Spinal cord (tissue), 10 donors: Measurements from ENCODE around the gene L2HGDH. TPM values are rescaled to one million over a fixed set of nuclear protein-coding genes. Genes with fewer than 3 reads are reported as not detected.
"Not testable (repeated sequence)": the region's sequence is repeated elsewhere in the genome, so short reads cannot be mapped to it uniquely, and the experiment has no call there.

Source experiments
- DNase-seq, 6 donors: peaks; one replicate each; pipeline versions ENCODE4 v3.0.0 to v3.0.0-alpha.2; 2013 to 2015; ENCODE audit warnings: low spot score in 6 of 6, low read depth in 4 of 6
- H3K27ac ChIP-seq: one replicate; pipeline ENCODE4 v1.5.1; 2013; ENCODE audit warnings: low read depth, low read length, control low read depth
- H3K27me3 ChIP-seq: one replicate; pipeline ENCODE4 v1.6.1; 2013; ENCODE audit warnings: low read length; ENCODE audit not compliant: control insufficient read depth, insufficient read depth
- H3K36me3 ChIP-seq: one replicate; pipeline ENCODE4 v1.6.1; 2013; ENCODE audit warnings: low read length; ENCODE audit not compliant: control insufficient read depth, insufficient read depth
- H3K4me1 ChIP-seq: one replicate; pipeline ENCODE4 v1.6.1; 2013; ENCODE audit warnings: low read length; ENCODE audit not compliant: control insufficient read depth, insufficient read depth
- H3K4me3 ChIP-seq: one replicate; pipeline ENCODE4 v1.5.1; 2013; ENCODE audit warnings: low read depth, low read length, control low read depth
- H3K9me3 ChIP-seq: one replicate; pipeline ENCODE4 v1.6.1; 2013; ENCODE audit warnings: low read length; ENCODE audit not compliant: control insufficient read depth, insufficient read depth
- WGBS: methylation state at CpG from one replicate; pipeline ENCODE4 v1.1.5; 2013; ENCODE audit warnings: missing lambda C conversion rate; ENCODE audit not compliant: insufficient coverage; 5-methylcytosine and 5-hydroxymethylcytosine counted together
- long read RNA-seq, 4 donors: transcript quantifications; one replicate each; lab custom pipeline, GENCODE V29; 2026
- polyA plus RNA-seq, 2 donors: library from polyadenylated mRNA; unstranded; fragments of 120-200 nt; gene quantifications; one replicate each; pipeline ENCODE4 v1.2.1, GENCODE V29; 2013; ENCODE audit not compliant: insufficient read length in 2 of 2
- total RNA-seq, 2 donors: library from RNA; depleted of rRNA in 1 of 2; stranded (reverse); fragments of 120-200 nt in 1 of 2; fragments of >200 nt in 1 of 2; gene quantifications; one replicate each; pipeline versions ENCODE4 v1.2.3 to v1.2.4, GENCODE V29; 2013 to 2014
- donor health status: healthy.

Gene L2HGDH
- 10 to 100 TPM in 1 of 2 donors, 1 to 10 TPM in 1; 7.9 to 11.8 TPM for total RNA-seq
- polyA plus RNA-seq: 1 to 10 TPM; 7.9 to 8.2 TPM
- long read RNA-seq, donor 1, partial matches to known transcripts: 37 of 38 reads
- long read RNA-seq, donor 1, other reads (novel, unspliced or antisense): 0 of 38 reads
- long read RNA-seq, donor 2: 0 reads
- long read RNA-seq, donor 3: 0 reads
- long read RNA-seq, donor 4, partial matches to known transcripts: 0 of 1 reads
- long read RNA-seq, donor 4, other reads (novel, unspliced or antisense): 0 of 1 reads

DNA sequence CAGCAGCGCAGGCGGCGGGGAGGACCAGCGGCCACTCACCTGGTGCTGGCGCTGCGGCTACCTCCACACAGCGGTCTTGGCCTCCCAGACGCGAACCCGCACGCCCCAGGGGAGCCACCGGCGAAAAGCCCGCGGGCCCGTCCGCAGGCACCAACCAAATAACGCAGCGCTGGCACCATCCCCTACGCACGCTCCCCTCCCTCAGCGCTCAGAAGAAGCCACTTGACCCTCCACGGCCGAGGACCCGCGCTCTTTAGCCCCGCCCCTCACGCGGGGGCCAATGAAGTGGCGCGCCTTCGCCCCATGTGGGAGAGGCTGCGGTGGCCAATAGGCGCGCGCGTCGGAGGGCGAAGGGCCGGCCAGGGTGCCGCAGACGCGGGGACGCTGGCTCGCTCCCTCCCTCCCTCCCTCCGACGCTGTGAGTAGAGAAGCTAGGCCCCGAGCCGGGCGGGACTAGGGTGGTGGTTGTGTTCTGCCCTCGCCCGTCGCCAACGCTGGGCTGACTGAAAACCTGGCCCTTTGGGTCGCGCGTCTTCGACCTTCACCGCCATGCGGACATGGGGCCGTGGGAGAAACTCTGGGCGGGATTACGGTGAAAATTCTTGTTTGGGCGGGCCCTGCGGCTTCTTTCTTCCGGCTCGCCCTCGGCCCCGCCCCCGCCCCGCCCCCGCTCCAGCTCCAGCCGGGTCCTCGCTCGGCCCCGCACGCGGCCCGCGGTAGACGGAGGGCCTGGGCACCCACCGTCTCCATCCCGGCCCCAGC lies at the start of gene L2HGDH, which contains the start of gene DMAC2L:
Gene L2HGDH (minus strand): TSS at position 258 of the 762 bp plus-strand sequence. CDS start 79 bp downstream, at position 179.
Gene DMAC2L (plus strand): TSS at position 353 of the 762 bp plus-strand sequence. CDS start 9,164 bp downstream, outside the sequence.
- peak within 1 kb of the TSS; percentile 92 for H3K4me3 ChIP-seq
- under 1% methylated on average over 77 of the region's 83 CpGs for WGBS
- peaks cover 8% of the 10 kb centered on the region for H3K36me3 ChIP-seq
- no peaks in the 10 kb centered on the region for H3K27me3 ChIP-seq
- peak within 1 kb of the TSS; percentile 97 for H3K27ac ChIP-seq
- no peaks in the 10 kb centered on the region for H3K9me3 ChIP-seq
- peak; percentile 88 to 98 (median 94) for DNase-seq
- peaks cover 10% of the 10 kb centered on the region for H3K4me1 ChIP-seq

DNA sequence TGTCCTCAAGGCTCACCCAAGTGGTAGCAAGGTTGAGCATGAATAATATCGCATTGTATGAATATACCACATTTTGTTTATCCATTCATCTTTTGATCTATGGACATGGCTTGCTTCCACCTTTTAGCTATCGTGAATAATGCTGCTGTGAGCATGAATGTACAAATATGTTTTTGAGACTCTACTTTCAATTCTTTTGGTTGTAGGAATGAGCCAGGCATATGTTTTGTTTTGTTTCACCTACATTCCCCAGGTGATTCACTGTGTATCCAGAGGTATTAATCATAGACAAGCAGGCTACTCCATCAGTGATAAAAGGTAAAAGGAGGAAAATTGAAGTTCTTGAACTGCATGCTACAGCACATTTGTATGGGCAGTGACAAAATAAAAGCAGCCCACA lies 48.8 kb upstream of the L2HGDH start:
- no peak overlapping the region for H3K4me3 ChIP-seq
- no peak overlapping the region for H3K27ac ChIP-seq
- no peaks in the 10 kb centered on the region for H3K4me1 ChIP-seq
- WGBS: no CpG with 5 or more reads among the region's 2 CpGs
- no peak for DNase-seq
- H3K36me3 ChIP-seq: peaks cover 5% of the 10 kb centered on the region
- no peaks in the 10 kb centered on the region for H3K27me3 ChIP-seq
- H3K9me3 ChIP-seq: no peaks in the 10 kb centered on the region

DNA sequence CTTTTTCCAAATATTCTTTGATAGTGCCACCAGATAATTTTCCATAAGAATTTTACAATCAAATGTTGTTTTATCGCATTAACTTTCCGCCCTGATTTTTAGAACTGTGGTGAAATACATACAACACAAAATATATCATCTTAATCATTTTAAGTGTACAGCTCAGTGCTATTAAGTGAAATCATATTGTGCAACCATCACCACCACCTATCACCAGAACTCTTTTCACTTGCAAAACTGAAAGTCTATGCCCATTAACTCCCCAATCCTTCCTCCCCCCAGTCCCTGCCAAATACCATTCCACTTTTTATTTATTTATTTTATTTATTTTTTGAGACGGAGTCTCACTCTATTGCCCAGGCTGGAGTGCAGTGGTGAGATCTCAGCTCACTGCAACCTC lies 48.1 kb upstream of the L2HGDH start:
- no peak overlapping the region for H3K27ac ChIP-seq
- no peak for DNase-seq
- no peaks in the 10 kb centered on the region for H3K9me3 ChIP-seq
- H3K27me3 ChIP-seq: no peaks in the 10 kb centered on the region
- no peaks in the 10 kb centered on the region for H3K4me1 ChIP-seq
- peaks cover 5% of the 10 kb centered on the region for H3K36me3 ChIP-seq
- WGBS: no CpG with 5 or more reads among the region's 3 CpGs
- no peak overlapping the region for H3K4me3 ChIP-seq

DNA sequence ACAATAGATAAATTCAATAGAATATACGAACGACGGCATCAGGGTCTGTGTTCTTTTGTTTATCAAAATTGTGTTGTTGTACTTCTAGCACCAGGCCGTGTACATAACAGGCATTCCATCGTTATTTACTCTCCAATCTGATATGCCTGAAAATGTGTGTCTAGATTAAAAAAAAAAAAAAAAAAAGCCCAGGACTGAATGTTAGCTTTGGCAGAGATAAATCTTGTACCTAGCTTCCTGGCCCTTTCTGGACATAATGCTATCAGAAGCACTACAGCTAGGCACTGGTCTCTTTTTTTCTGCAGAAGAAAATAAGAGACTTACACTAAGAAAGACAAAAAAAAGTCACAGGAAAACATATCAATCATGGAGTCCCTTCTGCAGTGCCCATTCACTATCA lies 47.6 kb upstream of the L2HGDH start:
- H3K9me3 ChIP-seq: no peaks in the 10 kb centered on the region
- no peak overlapping the region for H3K27ac ChIP-seq
- H3K4me3 ChIP-seq: no peak overlapping the region
- peaks cover 5% of the 10 kb centered on the region for H3K36me3 ChIP-seq
- DNase-seq: no peak
- WGBS: no CpG with 5 or more reads among the region's 5 CpGs
- no peaks in the 10 kb centered on the region for H3K27me3 ChIP-seq
- H3K4me1 ChIP-seq: no peaks in the 10 kb centered on the region

DNA sequence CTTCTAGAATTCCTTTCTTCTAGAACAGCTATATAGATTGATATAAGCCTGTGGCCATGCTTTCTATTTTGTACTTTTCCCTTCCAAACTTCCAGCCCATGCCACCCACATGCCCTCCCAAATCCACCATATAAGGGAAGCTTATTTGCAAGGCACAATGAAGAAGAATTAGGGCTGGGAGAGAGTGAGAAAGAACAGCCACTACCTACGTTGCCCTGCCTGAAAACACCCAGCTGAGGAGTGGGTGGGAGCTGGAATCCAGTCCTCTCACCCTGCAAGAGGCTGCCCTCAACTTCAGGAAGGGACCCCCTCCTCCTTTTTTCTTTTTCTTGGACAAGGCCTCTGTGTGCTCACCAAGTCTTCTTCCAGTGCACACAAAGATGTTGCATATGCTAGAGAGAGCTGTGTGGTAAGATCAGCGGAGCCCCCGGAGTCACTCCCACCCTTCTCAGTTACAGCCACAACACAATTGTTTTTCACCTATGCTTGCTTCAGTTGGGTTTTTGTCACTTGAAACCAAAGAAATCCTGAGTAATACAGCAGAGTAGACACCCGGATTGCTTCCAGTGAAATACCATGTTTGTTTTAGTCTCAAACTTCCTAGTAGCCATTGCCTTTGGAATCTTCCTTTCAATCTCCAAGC lies 45.8 kb upstream of the L2HGDH start:
- 79% methylated on average over 4 of the region's 4 CpGs for WGBS
- Histone ChIP-seq H3K27me3 (no peaks in the 10 kb centered on the region), H3K4me1 (no peaks in the 10 kb centered on the region), H3K9me3 (no peaks in the 10 kb centered on the region), H3K36me3 (peaks cover 5% of the 10 kb centered on the region), H3K4me3 (no peak overlapping the region), H3K27ac (no peak overlapping the region)
- DNase-seq: no peak

DNA sequence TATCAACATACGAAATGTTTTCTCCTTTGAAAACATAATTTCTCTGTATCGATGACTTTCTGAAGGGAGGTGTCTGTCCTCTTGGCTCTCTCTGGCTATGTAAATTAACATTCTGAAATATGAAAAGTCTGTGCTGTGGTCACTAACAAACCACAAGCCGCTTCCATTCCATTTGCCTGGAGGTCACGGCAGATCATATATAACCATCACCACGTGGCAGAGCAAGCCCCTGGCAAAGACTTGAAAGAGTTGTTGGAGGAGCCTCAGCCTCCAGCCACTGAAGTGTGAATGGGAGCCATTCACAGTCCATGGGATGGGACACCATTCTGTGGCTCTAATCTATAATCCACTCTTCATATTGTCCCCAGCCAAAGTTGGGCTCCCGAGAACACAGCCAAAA lies 45.1 kb upstream of the L2HGDH start:
- H3K36me3 ChIP-seq: peaks cover 5% of the 10 kb centered on the region
- no peak overlapping the region for H3K27ac ChIP-seq
- H3K9me3 ChIP-seq: no peaks in the 10 kb centered on the region
- DNase-seq: no peak
- no peaks in the 10 kb centered on the region for H3K4me1 ChIP-seq
- no peaks in the 10 kb centered on the region for H3K27me3 ChIP-seq
- WGBS: no CpG with 5 or more reads among the region's 6 CpGs
- H3K4me3 ChIP-seq: no peak overlapping the region

DNA sequence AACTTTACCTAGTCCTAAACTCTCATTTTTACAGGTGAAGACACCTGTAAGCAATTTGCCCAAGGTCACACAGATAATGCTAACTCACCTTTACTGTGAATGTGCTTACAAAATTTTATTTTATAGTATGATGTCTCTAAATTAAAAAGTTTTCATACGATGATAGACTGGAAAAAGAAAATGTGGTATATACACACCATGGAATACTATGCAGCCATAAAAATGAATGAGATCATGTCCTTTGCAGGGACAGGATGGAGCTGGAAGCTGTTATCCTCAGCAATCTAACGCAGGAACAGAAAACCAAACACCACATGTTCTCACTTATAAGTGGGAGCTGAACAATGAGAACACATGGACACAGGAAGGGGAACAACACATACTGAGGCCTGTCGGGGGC lies 44.3 kb upstream of the L2HGDH start:
- not testable (repeated sequence) for H3K27me3 ChIP-seq, H3K9me3 ChIP-seq, H3K27ac ChIP-seq, H3K4me1 ChIP-seq, H3K36me3 ChIP-seq, H3K4me3 ChIP-seq, DNase-seq
- WGBS: no CpG with 5 or more reads among the region's 3 CpGs

DNA sequence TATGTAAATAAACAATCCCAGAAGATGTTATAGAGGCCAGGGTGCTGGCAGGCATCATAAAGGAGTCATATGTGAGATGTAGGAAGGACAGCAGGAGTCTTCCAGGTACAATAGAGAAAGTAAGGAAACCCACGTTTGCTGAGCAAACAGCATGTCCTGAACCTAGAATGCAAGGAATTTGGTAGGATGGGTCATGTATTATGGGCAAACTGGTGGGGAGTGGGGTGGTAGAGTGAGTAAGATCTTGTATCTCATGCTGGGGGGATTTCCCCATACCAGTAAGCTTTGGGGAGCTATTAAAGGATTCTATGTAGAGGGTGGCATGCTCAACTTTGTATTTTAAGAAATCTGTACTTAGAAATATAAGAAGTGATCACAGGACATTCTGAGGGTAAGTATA lies 43.7 kb upstream of the L2HGDH start:
- Histone ChIP-seq H3K4me3 (no peak overlapping the region), H3K27ac (no peak overlapping the region), H3K9me3 (no peaks in the 10 kb centered on the region), H3K36me3 (peaks cover 5% of the 10 kb centered on the region), H3K27me3 (no peaks in the 10 kb centered on the region), H3K4me1 (no peaks in the 10 kb centered on the region)
- no peak for DNase-seq
- WGBS: 43% methylated on average over 1 of the region's 1 CpG

DNA sequence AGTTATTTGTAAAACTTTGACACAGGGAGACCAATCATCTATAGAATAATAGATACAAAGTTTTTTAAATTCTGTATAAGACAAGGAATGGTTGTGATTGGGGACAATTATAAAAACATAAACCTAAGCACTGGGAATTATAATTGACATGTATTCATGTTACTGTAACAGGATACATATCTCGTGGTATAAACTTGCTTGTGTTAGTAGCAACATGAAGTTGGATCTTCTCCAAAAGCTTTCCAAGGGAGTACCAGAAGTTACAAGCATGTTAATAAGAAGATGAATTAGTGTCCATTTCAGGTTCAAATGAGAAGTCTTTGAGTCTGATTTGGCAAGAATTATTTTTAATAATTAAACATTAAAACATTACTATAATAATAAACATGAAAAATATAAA lies 42.5 kb upstream of the L2HGDH start:
- no CpG with 5 or more reads among the region's 1 CpG for WGBS
- Histone ChIP-seq H3K27me3 (no peaks in the 10 kb centered on the region), H3K9me3 (no peaks in the 10 kb centered on the region), H3K4me1 (no peaks in the 10 kb centered on the region), H3K36me3 (peaks cover 5% of the 10 kb centered on the region), H3K27ac (no peak overlapping the region), H3K4me3 (no peak overlapping the region)
- DNase-seq: no peak
